GM23248 (cell line): Measurements from ENCODE around the gene SLC13A5. TPM values are rescaled to one million over a fixed set of nuclear protein-coding genes. Genes with fewer than 3 reads are reported as not detected.
"Not testable (repeated sequence)": the region's sequence is repeated elsewhere in the genome, so short reads cannot be mapped to it uniquely, and the experiment has no call there.

Experiments
- DNase-seq: peaks from one replicate; pipeline ENCODE4 v3.0.0-alpha.2; 2015
- H2AFZ ChIP-seq: fragments of 200-600 bp; sonication (generic); 2 replicates; pipeline ENCODE4 v1.6.1; 2016; ENCODE audit warnings: antibody characterized with exemption
- H3F3A ChIP-seq: fragments of 200-600 bp; sonication (generic); 2 replicates; pipeline ENCODE4 v1.6.1; 2016; ENCODE audit warnings: mild to moderate bottlenecking, antibody characterized with exemption, mixed run types; ENCODE audit not compliant: insufficient read depth
- H3K27ac ChIP-seq: fragments of 200-600 bp; sonication (generic); 2 replicates; pipeline ENCODE4 v1.5.1; 2016; ENCODE audit warnings: mild to moderate bottlenecking
- H3K27me3 ChIP-seq: fragments of 200-600 bp; sonication (generic); replicated peaks from 2 replicates; pipeline ENCODE4 v1.6.1; 2016; ENCODE audit warnings: mild to moderate bottlenecking; ENCODE audit not compliant: insufficient read depth
- H3K36me3 ChIP-seq: fragments of 200-600 bp; sonication (generic); 2 replicates; pipeline ENCODE4 v1.6.1; 2016; ENCODE audit warnings: low read depth, mild to moderate bottlenecking
- H3K4me1 ChIP-seq: fragments of 200-600 bp; sonication (generic); 2 replicates; pipeline ENCODE4 v1.6.1; 2016; ENCODE audit warnings: mild to moderate bottlenecking; ENCODE audit not compliant: insufficient read depth
- H3K4me2 ChIP-seq: fragments of 200-600 bp; sonication (generic); one replicate; pipeline ENCODE4 v1.6.1; 2016; ENCODE audit warnings: mild to moderate bottlenecking; ENCODE audit not compliant: unreplicated experiment
- H3K4me3 ChIP-seq: fragments of 200-600 bp; sonication (generic); 2 replicates; pipeline ENCODE4 v1.5.1; 2016; ENCODE audit warnings: mild to moderate bottlenecking
- H3K79me2 ChIP-seq: fragments of 200-600 bp; sonication (generic); 2 replicates; pipeline ENCODE4 v1.6.1; 2016; ENCODE audit warnings: mild to moderate bottlenecking; ENCODE audit not compliant: insufficient read depth
- H3K9ac ChIP-seq: fragments of 200-600 bp; sonication (generic); 2 replicates; pipeline ENCODE4 v1.6.1; 2016; ENCODE audit warnings: mild to moderate bottlenecking
- H3K9me2 ChIP-seq: fragments of 200-600 bp; sonication (generic); 2 replicates; pipeline ENCODE4 v1.6.1; 2016; ENCODE audit warnings: mixed run types, mild to moderate bottlenecking, moderate library complexity; ENCODE audit not compliant: insufficient read depth
- H3K9me3 ChIP-seq: fragments of 200-600 bp; sonication (generic); one replicate; pipeline ENCODE4 v1.6.1; 2017; ENCODE audit warnings: low read depth
- H4K20me1 ChIP-seq: fragments of 200-600 bp; sonication (generic); 2 replicates; pipeline ENCODE4 v1.6.0; 2016; ENCODE audit not compliant: insufficient read depth
- EZH2 ChIP-seq: fragments of 200-600 bp; sonication (generic); IDR thresholded peaks from 2 replicates; pipeline ENCODE4 v1.6.1; 2018; ENCODE audit warnings: antibody characterized with exemption, mild to moderate bottlenecking; ENCODE audit not compliant: insufficient read depth, poor library complexity, severe bottlenecking
- EZH2phosphoT487 ChIP-seq: fragments of 200-600 bp; sonication (generic); IDR thresholded peaks from 2 replicates; pipeline ENCODE4 v1.6.1; 2018; ENCODE audit warnings: antibody characterized with exemption, moderate library complexity, mild to moderate bottlenecking, low read depth; ENCODE audit not compliant: insufficient read depth
- WGBS, 2 experiments: methylation state at CpG; one replicate each; pipeline ENCODE4 v1.1.6; 2015 to 2017; ENCODE audit warnings: low lambda C conversion rate in 2 of 2, low coverage in 1 of 2; ENCODE audit errors: missing lambda C conversion rate in 2 of 2; 5-methylcytosine and 5-hydroxymethylcytosine counted together
- in situ Hi-C: fragments of 300-500 bp; cut with MboI; formaldehyde crosslinking; loops from 2 replicates; pipeline ENCODE4 v1.15.0; 2020
- polyA plus RNA-seq: library from polyadenylated mRNA; unstranded; fragments of >200 nt; fragmentation: Nextera tagmentation; extraction: Ambion mirVana; gene quantifications from 2 replicates; pipeline ENCODE4 v1.2.1, GENCODE V29; 2016
- total RNA-seq: library from RNA; depleted of rRNA; stranded (reverse); fragments of >200 nt; shearing (Covaris generic); gene quantifications from 2 replicates; pipeline ENCODE4 v1.2.3, GENCODE V29; 2014

SLC13A5 gene
- total and polyA plus RNA-seq, 2 experiments from 2014 or later, result not detected

DNA sequence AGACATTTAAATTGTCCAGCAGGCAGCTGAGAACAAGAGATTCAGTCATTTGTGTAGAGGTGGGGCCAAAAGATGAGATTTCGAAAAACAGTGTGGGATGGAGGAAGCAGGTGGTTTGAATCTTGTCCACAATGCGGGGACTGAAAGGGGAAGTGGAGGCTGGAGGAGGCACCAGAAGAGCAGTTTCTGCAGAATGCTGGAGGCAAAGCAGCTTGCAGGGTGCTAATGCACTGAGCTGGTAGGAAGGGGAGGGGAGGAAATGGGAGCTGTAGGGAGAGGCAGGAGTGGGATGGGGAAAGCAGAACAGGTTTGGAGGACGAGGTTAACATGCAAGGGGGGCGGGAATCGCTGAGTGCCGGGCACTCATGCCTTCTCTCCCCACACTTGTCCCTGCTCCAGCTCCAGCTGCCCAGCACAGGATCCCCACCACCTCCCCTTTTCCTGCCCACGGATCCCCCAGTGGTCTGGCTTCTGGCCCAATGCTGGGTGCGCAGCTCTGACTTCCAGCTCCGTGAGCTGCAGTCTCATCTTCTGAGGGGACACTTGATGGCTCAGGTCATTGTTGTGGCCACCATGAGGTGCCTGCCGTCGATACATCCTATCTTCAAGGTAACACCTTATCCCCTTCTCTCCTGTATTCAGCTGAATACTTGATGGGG lies 52.2 kb downstream of the SLC13A5 start:
- Histone ChIP-seq H4K20me1 (no peaks in the 10 kb centered on the region), H3K9me2 (no peaks in the 10 kb centered on the region), H3K27ac (no peak overlapping the region), H2AFZ (no peak overlapping the region), H3F3A (no peaks in the 10 kb centered on the region), H3K36me3 (no peaks in the 10 kb centered on the region), H3K4me1 (no peaks in the 10 kb centered on the region), H3K9me3 (no peaks in the 10 kb centered on the region), H3K27me3 (peaks cover 26% of the 10 kb centered on the region), H3K9ac (no peak overlapping the region), H3K4me2 (no peak overlapping the region), H3K79me2 (no peaks in the 10 kb centered on the region), H3K4me3 (no peak overlapping the region)
- DNase-seq, result no peak
- in situ Hi-C loops, result loop anchor here (10.0 kb wide), 2 partner anchors 174 to 344 kb away; partner anchors contain the start of gene TEKT1
- TF ChIP-seq EZH2 (no peak), EZH2phosphoT487 (no peak)
- WGBS, 2 experiments, result 25 to 30% methylated on average over 10 to 11 of the region's 11 CpGs

DNA sequence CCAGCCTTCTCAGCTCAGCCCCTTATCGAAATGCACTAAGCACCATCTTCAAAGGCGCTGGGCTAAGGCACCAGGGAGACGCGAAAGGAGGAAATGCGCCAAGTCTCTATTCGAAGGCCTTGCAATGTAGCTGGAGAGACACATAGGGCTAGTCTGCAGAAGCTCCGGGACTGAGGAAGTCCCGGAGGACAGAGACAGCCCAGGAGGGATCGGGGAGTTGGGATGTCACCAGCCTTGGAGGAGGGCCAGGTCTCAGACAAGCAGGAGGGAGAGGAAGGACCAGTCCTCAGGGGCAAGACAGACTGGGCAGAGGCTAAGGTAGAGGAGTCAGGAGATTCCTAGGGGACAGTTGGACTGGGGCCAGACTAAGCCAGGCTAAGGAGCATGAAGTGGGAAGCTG lies 53.1 kb downstream of the SLC13A5 start:
- in situ Hi-C loops, result loop anchor here (10.0 kb wide), 2 partner anchors 175 to 345 kb away; partner anchors contain the start of gene TEKT1
- no peaks in the 10 kb centered on the region for H3F3A ChIP-seq
- H3K9me3 ChIP-seq, result no peaks in the 10 kb centered on the region
- no peaks in the 10 kb centered on the region for H4K20me1 ChIP-seq
- no peak overlapping the region for H3K4me2 ChIP-seq
- DNase-seq, result no peak
- no peak for TF ChIP-seq EZH2phosphoT487
- no peak for TF ChIP-seq EZH2
- H3K79me2 ChIP-seq, result no peaks in the 10 kb centered on the region
- H3K4me3 ChIP-seq, result no peak overlapping the region
- H3K9me2 ChIP-seq, result no peaks in the 10 kb centered on the region
- no peak overlapping the region for H3K27ac ChIP-seq
- H3K36me3 ChIP-seq, result no peaks in the 10 kb centered on the region
- H3K9ac ChIP-seq, result no peak overlapping the region
- peaks cover 30% of the 10 kb centered on the region for H3K27me3 ChIP-seq
- 76% methylated on average over 9 of the region's 9 CpGs for WGBS, 2 experiments
- H2AFZ ChIP-seq, result no peak overlapping the region
- no peaks in the 10 kb centered on the region for H3K4me1 ChIP-seq

DNA sequence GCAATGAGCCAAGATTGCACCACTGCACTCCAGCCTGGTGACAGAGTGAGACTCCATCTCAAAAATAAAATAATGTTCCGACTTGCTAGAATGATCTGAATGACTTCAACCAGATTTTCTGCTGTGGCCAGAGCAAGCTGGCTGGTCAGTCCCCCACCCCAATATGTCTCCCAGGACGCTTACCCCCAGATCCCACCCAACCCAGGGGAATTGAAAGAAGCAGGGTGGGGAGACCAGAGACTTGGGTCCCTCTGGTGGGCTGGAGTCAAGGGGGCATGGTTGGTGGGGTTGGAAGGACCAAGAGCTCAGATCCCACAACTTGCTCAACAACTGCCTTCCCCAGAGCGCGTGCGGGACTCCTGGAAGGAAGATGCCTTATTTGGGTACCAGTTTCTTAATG lies 54.8 kb downstream of the SLC13A5 start:
- H2AFZ ChIP-seq, H3K4me3 ChIP-seq, in situ Hi-C loops, H3K9me3 ChIP-seq, H3K4me2 ChIP-seq, H3K27ac ChIP-seq, H3K79me2 ChIP-seq, H3K36me3 ChIP-seq, H3K9ac ChIP-seq, H3K9me2 ChIP-seq, H3F3A ChIP-seq, H4K20me1 ChIP-seq, DNase-seq, H3K4me1 ChIP-seq: not testable (repeated sequence)
- WGBS, 2 experiments, result 82 to 85% methylated on average over 5 of the region's 5 CpGs
- peaks cover 38% of the 10 kb centered on the region for H3K27me3 ChIP-seq

DNA sequence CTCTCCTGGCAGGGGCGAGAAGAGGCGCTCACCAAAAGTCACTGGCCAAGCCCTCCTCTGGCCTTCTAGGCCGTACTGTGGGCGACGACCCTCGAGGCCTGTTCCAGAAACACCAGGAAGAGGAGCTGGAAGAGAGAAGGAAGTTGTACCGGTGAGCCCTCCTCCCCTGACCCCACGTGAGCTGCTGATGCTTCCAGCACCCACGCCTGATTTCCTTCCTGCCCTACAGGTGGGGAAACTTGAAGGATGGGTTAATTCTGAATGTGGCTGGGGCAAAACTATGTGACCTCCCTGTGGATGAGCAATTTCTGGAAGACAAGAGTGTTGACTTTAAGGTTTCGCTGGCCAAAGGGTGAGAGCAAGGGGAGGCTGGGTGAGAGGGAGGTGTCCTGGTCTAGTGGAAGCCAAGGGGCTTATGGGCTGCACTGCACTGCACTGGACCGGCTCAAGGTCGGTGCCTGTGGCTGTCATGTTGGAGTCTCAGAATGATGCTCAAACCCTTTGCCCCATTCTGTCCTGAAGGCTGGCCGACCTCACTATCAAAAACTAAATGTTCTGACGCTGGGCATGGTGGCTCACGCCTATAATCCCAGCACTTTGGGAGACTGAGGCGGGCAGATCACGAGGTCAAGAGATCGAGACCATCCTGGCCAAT lies 55.4 kb downstream of the SLC13A5 start:
- H3K9ac ChIP-seq, result no peak overlapping the region
- WGBS, 2 experiments, result 70 to 72% methylated on average over 18 of the region's 18 CpGs
- H3K9me2 ChIP-seq, result no peaks in the 10 kb centered on the region
- H2AFZ ChIP-seq, result no peak overlapping the region
- H3K36me3 ChIP-seq, result no peaks in the 10 kb centered on the region
- in situ Hi-C loops, result no loop called here
- peaks cover 38% of the 10 kb centered on the region for H3K27me3 ChIP-seq
- H3K27ac ChIP-seq, result no peak overlapping the region
- H3F3A ChIP-seq, result peaks cover 7% of the 10 kb centered on the region; the same call in 1 of the 2 replicates
- no peak for DNase-seq
- H3K79me2 ChIP-seq, result no peaks in the 10 kb centered on the region
- H4K20me1 ChIP-seq, result no peaks in the 10 kb centered on the region
- no peak overlapping the region for H3K4me3 ChIP-seq
- H3K4me1 ChIP-seq, result 0 out of 2 replicates have a peak, but pooled peaks cover 6% of the 10 kb centered on the region
- H3K9me3 ChIP-seq, result no peaks in the 10 kb centered on the region
- no peak overlapping the region for H3K4me2 ChIP-seq
- TF ChIP-seq EZH2 (no peak), EZH2phosphoT487 (no peak)

DNA sequence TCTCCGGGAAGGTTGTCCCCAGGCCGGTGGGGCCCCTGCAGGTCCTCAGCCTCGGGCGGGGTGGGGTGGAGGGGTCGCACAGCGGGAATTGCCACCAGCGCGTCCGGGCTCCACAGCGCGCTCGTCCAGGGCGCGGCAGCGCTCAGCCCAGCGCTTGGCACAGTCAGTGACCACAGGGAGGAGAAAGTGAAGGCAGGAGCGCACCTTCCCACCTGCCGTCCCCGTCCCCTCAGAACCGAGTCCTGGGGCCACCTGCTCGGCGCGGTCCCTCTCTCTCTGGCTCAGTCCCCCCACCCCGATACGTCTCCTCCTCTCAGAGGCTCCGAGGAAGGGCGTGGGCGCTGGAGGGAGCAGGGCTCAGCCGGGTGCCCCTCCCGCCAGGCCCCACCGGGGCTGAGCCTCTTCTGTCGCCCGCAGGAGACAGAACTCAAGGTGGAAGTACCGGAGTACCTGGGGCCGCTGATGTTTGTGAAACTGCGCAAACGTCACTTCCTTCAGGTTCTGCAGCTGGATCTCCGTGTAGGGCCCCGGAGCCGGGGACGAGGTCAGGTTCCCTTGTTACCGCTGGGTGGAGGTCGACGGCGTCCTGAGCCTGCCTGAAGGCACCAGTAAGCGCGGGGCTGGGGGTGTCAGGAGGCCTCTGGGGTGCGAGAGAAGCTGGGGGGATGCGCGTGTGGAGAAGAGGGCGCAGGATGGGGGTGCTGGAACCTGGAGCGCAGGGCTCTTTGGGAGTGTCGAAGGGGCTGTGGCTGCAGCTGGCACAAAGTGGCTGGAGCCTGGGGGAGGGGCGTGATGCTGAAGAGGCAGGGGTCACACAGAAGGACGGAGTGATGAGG lies 56.2 kb downstream of the SLC13A5 start:
- H3K27me3 ChIP-seq, result peaks cover 35% of the 10 kb centered on the region
- 3% methylated on average over 42 to 55 of the region's 55 CpGs for whole genome bisulfite sequencing, 2 experiments
- in situ Hi-C loops, result not testable (repeated sequence)

DNA sequence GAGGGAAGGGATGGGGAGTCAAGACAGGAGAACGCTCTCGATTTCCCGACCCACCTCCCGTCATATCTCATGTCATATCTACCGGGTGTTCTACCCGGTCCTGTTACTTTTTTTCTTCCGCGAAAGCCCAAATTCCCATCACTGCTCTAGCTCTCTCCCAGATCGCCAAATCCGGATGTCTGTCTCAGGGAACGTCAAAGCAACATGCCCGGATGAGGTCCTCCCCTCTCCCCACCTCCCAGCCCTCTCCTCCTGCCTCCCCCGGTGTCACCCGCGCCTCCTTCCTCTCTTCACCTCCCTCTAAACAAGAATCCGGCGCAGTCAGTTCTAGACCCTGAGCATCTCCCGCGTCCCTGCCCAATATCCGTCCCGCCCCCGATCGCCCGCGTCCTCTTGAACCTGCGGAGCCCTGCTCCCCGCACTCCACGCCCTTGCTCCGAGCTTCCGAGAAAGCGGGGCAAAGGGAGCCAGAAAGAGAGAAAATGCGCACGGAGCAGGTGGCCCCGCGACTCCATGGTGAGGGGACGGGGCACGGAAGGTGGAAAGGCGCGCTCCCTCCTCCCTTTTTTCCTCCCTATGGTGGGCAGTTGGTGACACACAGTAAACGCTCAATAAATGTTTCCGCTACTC lies 57.3 kb downstream of the SLC13A5 start:
- H3K79me2 ChIP-seq, H3K9me3 ChIP-seq, H4K20me1 ChIP-seq, H3K9me2 ChIP-seq, H3K27ac ChIP-seq, DNase-seq, H2AFZ ChIP-seq, H3K9ac ChIP-seq, H3K36me3 ChIP-seq, in situ Hi-C loops: not testable (repeated sequence)
- peaks cover 15% of the 10 kb centered on the region; the same call in 1 of the 2 replicates for H3F3A ChIP-seq
- H3K4me3 ChIP-seq, result peak overlapping the region; percentile 37
- peaks cover 27% of the 10 kb centered on the region for H3K27me3 ChIP-seq
- peak overlapping the region; percentile 20 for H3K4me2 ChIP-seq
- 1 to 4% methylated on average over 16 to 37 of the region's 41 CpGs for WGBS, 2 experiments
- peaks cover 14% of the 10 kb centered on the region; the same call in 1 of the 2 replicates for H3K4me1 ChIP-seq

More for the DNA sequence above, 56.2 kb downstream of the SLC13A5 start:
- Histone ChIP-seq H3F3A (peaks cover 12% of the 10 kb centered on the region; the same call in 1 of the 2 replicates), H3K4me1 (peaks cover 14% of the 10 kb centered on the region; the same call in 1 of the 2 replicates)
- not testable (repeated sequence) for H3K9me3 ChIP-seq, H3K36me3 ChIP-seq, H2AFZ ChIP-seq, H3K79me2 ChIP-seq, DNase-seq, H3K9me2 ChIP-seq, H3K27ac ChIP-seq, H4K20me1 ChIP-seq, H3K9ac ChIP-seq, H3K4me3 ChIP-seq, H3K4me2 ChIP-seq
